Central memory CD8-positive, alpha-beta T cell (primary cell): ENCODE results near the gene TSACC.
"Not testable (repeated sequence)": the region's sequence is repeated elsewhere in the genome, so short reads cannot be mapped to it uniquely, and the experiment has no call there.

Experiments
- ATAC-seq: fragments of 150-1000 bp; cut with Tn5 transposase; replicated peaks from 2 replicates; pipeline ENCODE4 v1.10.0; 2022; ENCODE audit warnings: mild to moderate bottlenecking, moderate FRiP score, moderate number of reproducible peaks; ENCODE audit not compliant: poor library complexity, severe bottlenecking; ENCODE audit errors: extremely low read depth
- DNase-seq, 2 donors: peaks; one replicate each; pipeline ENCODE4 v3.0.0; 2021; ENCODE audit warnings: low spot score in 2 of 2
- H3K27ac Mint-ChIP-seq: one replicate; pipeline ENCODE4 v1.8.0; 2022; ENCODE audit warnings: low read depth, mild to moderate bottlenecking, moderate library complexity, mixed read lengths
- H3K27me3 Mint-ChIP-seq: one replicate; pipeline ENCODE4 v1.8.0; 2022; ENCODE audit warnings: mixed read lengths
- H3K36me3 Mint-ChIP-seq: one replicate; pipeline ENCODE4 v1.8.0; 2022; ENCODE audit warnings: mild to moderate bottlenecking, moderate library complexity, mixed read lengths; ENCODE audit not compliant: insufficient read depth
- H3K4me1 Mint-ChIP-seq: one replicate; pipeline ENCODE4 v1.8.0; 2022; ENCODE audit warnings: mixed read lengths
- H3K4me3 Mint-ChIP-seq: one replicate; pipeline ENCODE4 v1.8.0; 2022; ENCODE audit warnings: mild to moderate bottlenecking, moderate library complexity, mixed read lengths
- H3K9me3 Mint-ChIP-seq: one replicate; pipeline ENCODE4 v1.8.0; 2022; ENCODE audit warnings: mixed read lengths

Gene TSACC

GRCh38 chr1:156369685-156370286, 31.5 kb downstream of the TSACC start:
- not testable (repeated sequence) for H3K36me3 Mint-ChIP-seq, H3K4me1 Mint-ChIP-seq, H3K27ac Mint-ChIP-seq, ATAC-seq, DNase-seq, H3K9me3 Mint-ChIP-seq
- Mint-ChIP-seq H3K27me3 (peaks cover 67% of the 10 kb centered on the region), H3K4me3 (peak overlapping the region; percentile 48)

GRCh38 chr1:156371553-156372264, 33.4 kb downstream of the TSACC start:
- DNase-seq (no peak), ATAC-seq (no peak)
- Mint-ChIP-seq H3K9me3 (no peaks in the 10 kb centered on the region), H3K27ac (no peak overlapping the region), H3K27me3 (peaks cover 53% of the 10 kb centered on the region), H3K4me3 (no peak overlapping the region), H3K36me3 (no peaks in the 10 kb centered on the region), H3K4me1 (peaks cover 5% of the 10 kb centered on the region)

DNA sequence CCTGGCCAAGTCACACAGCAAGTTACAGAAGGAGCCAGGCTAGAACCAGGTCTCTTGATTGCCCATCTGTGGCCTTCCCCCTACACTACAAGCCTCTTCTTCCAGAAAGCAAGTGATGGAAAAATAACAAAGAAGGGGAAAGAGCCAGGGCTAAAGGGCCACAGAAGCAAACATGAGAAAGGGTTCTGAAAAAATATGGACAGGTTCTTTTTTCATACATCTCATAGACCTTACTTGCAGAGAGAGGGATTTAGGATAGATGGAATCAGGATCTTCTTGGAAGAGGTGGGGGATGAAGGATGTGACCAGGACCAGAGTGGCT, 33.9 kb downstream of the TSACC start:
- no peaks in the 10 kb centered on the region for H3K36me3 Mint-ChIP-seq
- H3K4me1 Mint-ChIP-seq = peaks cover 5% of the 10 kb centered on the region
- H3K9me3 Mint-ChIP-seq = no peaks in the 10 kb centered on the region
- H3K4me3 Mint-ChIP-seq = no peak overlapping the region
- DNase-seq (no peak), ATAC-seq (no peak)
- no peak overlapping the region for H3K27ac Mint-ChIP-seq
- H3K27me3 Mint-ChIP-seq = peaks cover 48% of the 10 kb centered on the region

GRCh38 chr1:156372876-156373275, 34.5 kb downstream of the TSACC start:
- Mint-ChIP-seq H3K9me3 (no peaks in the 10 kb centered on the region), H3K27me3 (peaks cover 42% of the 10 kb centered on the region), H3K27ac (no peak overlapping the region), H3K4me3 (no peak overlapping the region), H3K4me1 (peaks cover 5% of the 10 kb centered on the region), H3K36me3 (no peaks in the 10 kb centered on the region)
- ATAC-seq (no peak), DNase-seq (no peak)

- peaks cover 36% of the 10 kb centered on the region for H3K27me3 Mint-ChIP-seq
- peaks cover 5% of the 10 kb centered on the region for H3K4me1 Mint-ChIP-seq
- ATAC-seq = no peak
Measured at GRCh38 chr1:156373546-156373945, 35.2 kb downstream of the TSACC start.

DNA sequence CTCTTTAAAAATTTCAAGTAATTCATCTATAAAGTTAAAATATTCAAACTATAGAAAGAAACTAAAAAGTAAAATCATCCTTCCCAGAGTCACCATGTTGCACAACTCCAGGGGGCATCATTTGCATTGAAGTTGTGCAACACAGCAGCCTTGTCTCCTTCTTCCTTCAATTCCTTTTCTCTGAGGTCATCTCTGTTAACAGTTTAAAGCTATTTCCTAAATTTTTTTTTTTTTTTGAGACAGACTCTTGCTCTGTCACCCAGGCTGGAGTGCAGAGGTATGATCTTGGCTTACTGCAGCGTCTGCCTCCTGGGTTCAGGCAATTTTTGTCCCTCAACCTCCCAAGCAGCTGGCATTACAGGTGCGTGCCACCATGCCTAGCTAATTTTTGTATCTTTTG, 37.8 kb downstream of the TSACC start:
- no peaks in the 10 kb centered on the region for H3K9me3 Mint-ChIP-seq
- H3K27ac Mint-ChIP-seq = no peak overlapping the region
- no peaks in the 10 kb centered on the region for H3K36me3 Mint-ChIP-seq
- DNase-seq = no peak
- no peak for ATAC-seq
- H3K4me3 Mint-ChIP-seq = no peak overlapping the region
- H3K4me1 Mint-ChIP-seq = no peaks in the 10 kb centered on the region
- H3K27me3 Mint-ChIP-seq = peaks cover 24% of the 10 kb centered on the region

More at GRCh38 chr1:156373546-156373945, 35.2 kb downstream of the TSACC start:
- no peak overlapping the region for H3K27ac Mint-ChIP-seq
- no peaks in the 10 kb centered on the region for H3K36me3 Mint-ChIP-seq
- H3K9me3 Mint-ChIP-seq = no peaks in the 10 kb centered on the region
- DNase-seq = no peak
- H3K4me3 Mint-ChIP-seq = no peak overlapping the region

GRCh38 chr1:156376958-156377919, 38.9 kb downstream of the TSACC start:
- no peak for DNase-seq
- no peaks in the 10 kb centered on the region for H3K36me3 Mint-ChIP-seq
- H3K4me3 Mint-ChIP-seq = no peak overlapping the region

GRCh38 chr1:156378557-156378956, 40.2 kb downstream of the TSACC start:
- DNase-seq (no peak), ATAC-seq (no peak)
- Mint-ChIP-seq H3K9me3 (no peaks in the 10 kb centered on the region), H3K27ac (no peak overlapping the region), H3K27me3 (peaks cover 8% of the 10 kb centered on the region), H3K4me1 (no peaks in the 10 kb centered on the region), H3K4me3 (no peak overlapping the region), H3K36me3 (no peaks in the 10 kb centered on the region)

More at GRCh38 chr1:156376958-156377919, 38.9 kb downstream of the TSACC start:
- no peak overlapping the region for H3K27ac Mint-ChIP-seq
- H3K9me3 Mint-ChIP-seq = no peaks in the 10 kb centered on the region
- no peak for ATAC-seq
- H3K4me1 Mint-ChIP-seq = no peaks in the 10 kb centered on the region
- H3K27me3 Mint-ChIP-seq = peaks cover 16% of the 10 kb centered on the region

GRCh38 chr1:156379420-156380165, 41.3 kb downstream of the TSACC start:
- Mint-ChIP-seq H3K27ac (no peak overlapping the region), H3K4me1 (no peaks in the 10 kb centered on the region), H3K9me3 (no peaks in the 10 kb centered on the region), H3K36me3 (no peaks in the 10 kb centered on the region), H3K27me3 (peaks cover 7% of the 10 kb centered on the region), H3K4me3 (no peak overlapping the region)
- ATAC-seq = no peak
- DNase-seq = no peak

- Mint-ChIP-seq H3K4me1 (peaks cover 8% of the 10 kb centered on the region), H3K27me3 (no peaks in the 10 kb centered on the region), H3K27ac (no peak overlapping the region), H3K9me3 (no peaks in the 10 kb centered on the region), H3K36me3 (no peaks in the 10 kb centered on the region), H3K4me3 (no peak overlapping the region)
- DNase-seq = no peak
- no peak for ATAC-seq
Measured at GRCh38 chr1:156382561-156382960, 44.2 kb downstream of the TSACC start.

DNA sequence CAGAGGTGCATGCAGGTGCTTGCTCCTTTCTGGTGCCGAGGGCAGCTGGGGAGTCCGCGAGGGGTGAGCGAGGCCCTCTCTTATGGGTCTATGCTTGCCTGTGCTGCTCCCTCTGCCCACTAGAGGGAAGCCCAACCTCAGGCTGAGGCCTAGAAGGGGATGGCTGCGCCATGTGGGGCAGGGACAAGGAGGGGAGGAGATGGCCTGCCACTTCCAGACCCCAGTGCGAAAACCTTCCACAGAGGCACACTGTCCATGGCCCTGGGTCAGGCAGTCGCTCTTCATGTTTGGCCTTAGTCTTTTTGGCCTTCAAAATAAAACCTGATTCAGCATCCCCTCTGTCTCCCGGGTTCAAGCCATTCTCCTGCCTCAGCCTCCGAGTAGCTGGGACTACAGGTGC, 44.7 kb downstream of the TSACC start:
- ATAC-seq (peak; percentile 66), DNase-seq (peak; percentile 28 to 42)
- H3K27ac Mint-ChIP-seq = no peak overlapping the region
- H3K36me3 Mint-ChIP-seq = no peaks in the 10 kb centered on the region
- H3K4me3 Mint-ChIP-seq = no peak overlapping the region
- peaks cover 8% of the 10 kb centered on the region for H3K4me1 Mint-ChIP-seq
- H3K9me3 Mint-ChIP-seq = no peaks in the 10 kb centered on the region
- no peaks in the 10 kb centered on the region for H3K27me3 Mint-ChIP-seq

DNA sequence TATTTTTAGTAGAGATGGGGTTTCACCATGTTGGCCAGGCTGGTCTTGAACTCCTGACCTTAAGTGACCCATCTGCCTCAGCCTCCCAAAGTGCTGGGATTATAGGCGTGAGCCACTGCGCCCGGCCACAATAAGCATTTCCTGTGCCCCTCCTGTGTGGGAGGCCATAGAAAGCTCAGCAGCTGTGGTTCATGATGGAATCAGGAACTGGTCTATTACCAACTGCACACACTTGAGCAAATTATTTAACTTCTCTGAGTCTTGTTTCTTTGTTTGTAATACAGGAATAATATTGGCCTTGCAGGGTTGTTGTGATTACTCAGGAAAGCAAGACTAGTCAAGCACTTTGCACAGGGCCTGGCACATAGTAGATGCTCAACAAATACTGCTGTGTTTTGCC, 45.7 kb downstream of the TSACC start:
- Mint-ChIP-seq H3K4me1 (peaks cover 8% of the 10 kb centered on the region), H3K27ac (no peak overlapping the region), H3K36me3 (no peaks in the 10 kb centered on the region), H3K9me3 (no peaks in the 10 kb centered on the region), H3K27me3 (peaks cover 6% of the 10 kb centered on the region), H3K4me3 (no peak overlapping the region)
- ATAC-seq (no peak), DNase-seq (no peak)
